HepG2 (cell line): ENCODE data around the gene BRCA1. TPM values are rescaled to one million over a fixed set of nuclear protein-coding genes. Genes with fewer than 3 reads are reported as not detected.

ENCODE experiments used
- ARNTL ChIP-seq: sonication (generic); formaldehyde crosslinking; IDR thresholded peaks from 2 replicates; pipeline ENCODE4 v1.4.0; 2020; ENCODE audit warnings: mild to moderate bottlenecking, missing genetic modification reagents
- BCL3 ChIP-seq: sonication (generic); formaldehyde crosslinking; IDR thresholded peaks from 2 replicates; pipeline ENCODE4 v1.5.1; 2020; ENCODE audit warnings: mild to moderate bottlenecking, missing genetic modification reagents, moderate library complexity
- CBFB ChIP-seq: sonication (generic); formaldehyde crosslinking; IDR thresholded peaks from 2 replicates; pipeline ENCODE4 v1.4.0; 2020; ENCODE audit warnings: missing genetic modification reagents
- E2F5 ChIP-seq: sonication (generic); formaldehyde crosslinking; conservative IDR thresholded peaks from 2 replicates; pipeline ENCODE4 v1.4.0; 2020; ENCODE audit warnings: missing genetic modification reagents
- ELF3 ChIP-seq: IDR thresholded peaks from 2 replicates; pipeline ENCODE4 v1.6.1; 2016; ENCODE audit warnings: missing genetic modification reagents, missing compliant biosample characterization
- HNF1B ChIP-seq: sonication (generic); formaldehyde crosslinking; IDR thresholded peaks from 2 replicates; pipeline ENCODE4 v1.5.1; 2020; ENCODE audit warnings: mild to moderate bottlenecking, moderate library complexity, missing genetic modification reagents
- MIXL1 ChIP-seq: IDR thresholded peaks from 2 replicates; pipeline ENCODE4 v1.6.1; 2016
- MTF1 ChIP-seq: sonication (generic); formaldehyde crosslinking; IDR thresholded peaks from 2 replicates; pipeline ENCODE4 v1.5.0; 2020; ENCODE audit warnings: missing genetic modification reagents
- SMYD3 ChIP-seq: sonication (generic); formaldehyde crosslinking; IDR thresholded peaks from 2 replicates; pipeline ENCODE4 v1.8.1; 2023; ENCODE audit warnings: mild to moderate bottlenecking, missing genetic modification reagents
- SRSF4 ChIP-seq: fragments of 200-400 bp; formaldehyde crosslinking; IDR thresholded peaks from one replicate; pipeline ENCODE4 v1.6.1; 2018; ENCODE audit warnings: mild to moderate bottlenecking, low read depth, low read length, moderate library complexity; ENCODE audit not compliant: poor library complexity, severe bottlenecking
- YEATS4 ChIP-seq: sonication (generic); formaldehyde crosslinking; IDR thresholded peaks from 2 replicates; pipeline ENCODE4 v1.4.0; 2020; ENCODE audit warnings: missing genetic modification reagents, borderline replicate concordance
- ZFP41 ChIP-seq: sonication (generic); formaldehyde crosslinking; IDR thresholded peaks from 2 replicates; pipeline ENCODE4 v1.4.0; 2020; ENCODE audit warnings: mild to moderate bottlenecking, missing genetic modification reagents, borderline replicate concordance
- ZNF264 ChIP-seq: sonication (generic); formaldehyde crosslinking; IDR thresholded peaks from 2 replicates; pipeline ENCODE4 v1.4.0; 2020; ENCODE audit warnings: missing genetic modification reagents
- ZNF317 ChIP-seq: sonication (generic); formaldehyde crosslinking; IDR thresholded peaks from 2 replicates; pipeline ENCODE4 v1.5.0; 2020; ENCODE audit warnings: mild to moderate bottlenecking, missing genetic modification reagents
- ZNF318 ChIP-seq: sonication (generic); formaldehyde crosslinking; IDR thresholded peaks from 2 replicates; pipeline ENCODE4 v1.4.0; 2020; ENCODE audit warnings: mild to moderate bottlenecking, missing genetic modification reagents
- ZNF337 ChIP-seq: sonication (generic); formaldehyde crosslinking; IDR thresholded peaks from 2 replicates; pipeline ENCODE4 v1.5.1; 2020; ENCODE audit warnings: missing genetic modification reagents, low read depth, mild to moderate bottlenecking, borderline replicate concordance
- ZNF747 ChIP-seq: sonication (generic); formaldehyde crosslinking; IDR thresholded peaks from 2 replicates; pipeline ENCODE4 v1.8.1; 2023; ENCODE audit warnings: missing genetic modification reagents, mild to moderate bottlenecking, borderline replicate concordance
- ZNF841 ChIP-seq: sonication (generic); formaldehyde crosslinking; IDR thresholded peaks from 2 replicates; pipeline ENCODE4 v1.8.1; 2023; ENCODE audit warnings: missing genetic modification reagents, borderline replicate concordance
- polyA plus RNA-seq, 8 experiments: library from polyadenylated mRNA; depleted of rRNA in 3 of 8; stranded (reverse) in 7 of 8; unstranded in 1 of 8; fragments of >200 nt; fragmentation: Illumina TruSeq in 4 of 8; extraction: Trizol in 4 of 8; gene quantifications; 2 replicates each; pipeline versions ENCODE4 v1.2.1 to v1.2.3, GENCODE V29; 2011 to 2016; ENCODE audit warnings: low read depth in 4 of 8, missing spikeins in 1 of 8, mixed read lengths in 1 of 8; ENCODE audit not compliant: insufficient read depth in 1 of 8
- total RNA-seq, 5 experiments: library from RNA; depleted of rRNA; stranded (reverse); fragments of >200 nt; fragmentation: Illumina TruSeq; extraction: Trizol; gene quantifications; 2 replicates each; pipeline ENCODE4 v1.2.3, GENCODE V29; 2016; ENCODE audit warnings: low read depth in 1 of 5

The BRCA1 gene
- total and polyA plus RNA-seq, 2 of the 13 experiments (the other 11 are each of a cell fraction or from before 2014, with no cell fraction given): 13.3 to 37.5 TPM

GRCh38 chr17:43010667-43011308 is 114.4 kb downstream of the BRCA1 start (continued):
- no peak for TF ChIP-seq MTF1 (CRISPR knock-in tag)
- TF ChIP-seq YEATS4 (CRISPR knock-in tag): peak; percentile 19; the same call in 1 of the 2 replicates
- TF ChIP-seq BCL3 (CRISPR knock-in tag): 0 out of 2 replicates have a peak, but pooled peaks have one; percentile 66
- TF ChIP-seq MIXL1 (CRISPR knock-in tag): peak; percentile 56; the same call in 1 of the 2 replicates
- TF ChIP-seq ZFP41 (CRISPR knock-in tag): no peak
- peak; percentile 87 for TF ChIP-seq HNF1B (CRISPR knock-in tag)
- no peak for TF ChIP-seq E2F5 (CRISPR knock-in tag)
- 0 out of 2 replicates have a peak, but pooled peaks have one; percentile 41 for TF ChIP-seq ARNTL (CRISPR knock-in tag)
- no peak for TF ChIP-seq ZNF317 (CRISPR knock-in tag)
- peak; percentile 81 for TF ChIP-seq ELF3 (CRISPR knock-in tag)
- TF ChIP-seq ZNF337 (CRISPR knock-in tag): peak; percentile 60; the same call in 1 of the 2 replicates
- no peak for TF ChIP-seq SMYD3 (CRISPR knock-in tag)
- TF ChIP-seq ZNF747 (CRISPR knock-in tag): peak; percentile 14; the same call in 1 of the 2 replicates
- TF ChIP-seq SRSF4: no peak
- TF ChIP-seq CBFB: peak; percentile 98
- TF ChIP-seq ZNF841 (CRISPR knock-in tag): no peak
- no peak for TF ChIP-seq ZNF318 (CRISPR knock-in tag)
- TF ChIP-seq ZNF264: no peak
